Measurements from ENCODE around the gene RPS6KA4. TPM values are rescaled to one million over a fixed set of nuclear protein-coding genes. Genes with fewer than 3 reads are reported as not detected.
A peak's percentile ranks its signal among the peaks of the same experiment; 100 is the strongest.

Gene RPS6KA4
- total and polyA plus RNA-seq, 2 of the 13 experiments (the other 11 are each of a cell fraction or from before 2014, with no cell fraction given): 8.9 to 14.2 TPM

- TF ChIP-seq ZNF674 (CRISPR knock-in tag; IDR thresholded peaks at IDR 0.05; ENCODE audit: low read depth) (0 out of 2 replicates have a peak, but pooled peaks have one; percentile 9), ZZZ3 (CRISPR knock-in tag; IDR thresholded peaks at IDR 0.05; ENCODE audit: borderline replicate concordance) (no peak), KDM3A (CRISPR knock-in tag; IDR thresholded peaks at IDR 0.05; ENCODE audit: low read depth) (no peak), ZNF616 (CRISPR knock-in tag; IDR thresholded peaks at IDR 0.05; ENCODE audit: low read depth) (no peak), TOE1 (CRISPR knock-in tag; IDR thresholded peaks at IDR 0.05) (no peak), ZNF333 (CRISPR knock-in tag; IDR thresholded peaks at IDR 0.05; ENCODE audit: borderline replicate concordance) (no peak), ZNF44 (CRISPR knock-in tag; IDR thresholded peaks at IDR 0.05) (no peak), TIGD3 (CRISPR knock-in tag; IDR thresholded peaks at IDR 0.05; ENCODE audit: borderline replicate concordance) (no peak), ETV6 (CRISPR knock-in tag; conservative IDR thresholded peaks at IDR 0.05) (no peak), PRMT3 (CRISPR knock-in tag; IDR thresholded peaks at IDR 0.05; ENCODE audit: borderline replicate concordance, low read depth) (0 out of 2 replicates have a peak, but pooled peaks have one; percentile 64), HOXD1 (CRISPR knock-in tag; IDR thresholded peaks at IDR 0.05) (no peak), ZNF672 (CRISPR knock-in tag; IDR thresholded peaks at IDR 0.05) (no peak), ZBTB10 (CRISPR knock-in tag; IDR thresholded peaks at IDR 0.05; ENCODE audit: borderline replicate concordance) (0 out of 2 replicates have a peak, but pooled peaks have one; percentile 48), ZNF12 (CRISPR knock-in tag; IDR thresholded peaks at IDR 0.05) (no peak), FOXK2 (IDR thresholded peaks at IDR 0.05) (no peak), NCOA5 (CRISPR knock-in tag; IDR thresholded peaks at IDR 0.05) (0 out of 2 replicates have a peak, but pooled peaks have one; percentile 22), ZBTB20 (CRISPR knock-in tag; IDR thresholded peaks at IDR 0.05; ENCODE audit: borderline replicate concordance, low read depth) (no peak), BRD4 (CRISPR knock-in tag; IDR thresholded peaks at IDR 0.05) (0 out of 2 replicates have a peak, but pooled peaks have one; percentile 42), ZNF775 (CRISPR knock-in tag; IDR thresholded peaks at IDR 0.05; ENCODE audit: borderline replicate concordance) (no peak), EEA1 (CRISPR knock-in tag; IDR thresholded peaks at IDR 0.05; ENCODE audit: borderline replicate concordance) (no peak), KAT8 (CRISPR knock-in tag; IDR thresholded peaks at IDR 0.05) (no peak), ZNF251 (CRISPR knock-in tag; IDR thresholded peaks at IDR 0.05) (no peak), ZNF180 (CRISPR knock-in tag; IDR thresholded peaks at IDR 0.05; ENCODE audit: borderline replicate concordance, low read depth) (no peak), SMAD3 (CRISPR knock-in tag; IDR thresholded peaks at IDR 0.05) (no peak), ZMYM2 (CRISPR knock-in tag; IDR thresholded peaks at IDR 0.05) (no peak), ZBTB39 (CRISPR knock-in tag; IDR thresholded peaks at IDR 0.05) (no peak)
Measured at GRCh38 chr11:64316672-64317324, 42.2 kb upstream of the RPS6KA4 start (continued).
